NT2/D1 (cell line): Measurements from ENCODE around the gene CAPN9.
"Not testable (repeated sequence)": the region's sequence is repeated elsewhere in the genome, so short reads cannot be mapped to it uniquely, and the experiment has no call there.

Experiments used
- DNase-seq: peaks from one replicate; pipeline ENCODE4 v3.0.0-alpha.2; 2011; ENCODE audit warnings: low read depth, low spot score
- H3K27me3 ChIP-seq: 2 replicates; pipeline ENCODE4 v1.6.0; 2011; ENCODE audit warnings: mild to moderate bottlenecking; ENCODE audit not compliant: insufficient read length, insufficient read depth
- H3K36me3 ChIP-seq: 2 replicates; pipeline ENCODE4 v1.6.1; 2011; ENCODE audit warnings: mild to moderate bottlenecking, low read length, mixed read lengths; ENCODE audit not compliant: insufficient read depth, insufficient read length
- H3K4me1 ChIP-seq: 2 replicates; pipeline ENCODE4 v1.5.1; 2011; ENCODE audit not compliant: insufficient read depth, insufficient read length
- H3K4me3 ChIP-seq: 2 replicates; pipeline ENCODE4 v1.5.1; 2011; ENCODE audit warnings: low read depth; ENCODE audit not compliant: insufficient read length
- H3K9ac ChIP-seq: 2 replicates; pipeline ENCODE4 v1.6.0; 2011; ENCODE audit warnings: low read depth; ENCODE audit not compliant: insufficient read length
- H3K9me3 ChIP-seq: 2 replicates; pipeline ENCODE4 v1.5.1; 2011; ENCODE audit warnings: mild to moderate bottlenecking, low read length; ENCODE audit not compliant: insufficient read depth
- SUZ12 ChIP-seq: IDR thresholded peaks from 2 replicates; pipeline ENCODE4 v1.6.1; 2011; ENCODE audit not compliant: insufficient read length, insufficient read depth; ENCODE audit errors: extremely low read depth
- YY1 ChIP-seq: IDR thresholded peaks from 2 replicates; pipeline ENCODE4 v1.6.1; 2011; ENCODE audit not compliant: insufficient read length, insufficient read depth
- ZNF274 ChIP-seq: IDR thresholded peaks from 2 replicates; pipeline ENCODE4 v1.6.1; 2011; ENCODE audit warnings: mild to moderate bottlenecking, low read depth, low read length

Gene CAPN9

GRCh38 chr1:230759369-230760065 is 12.3 kb downstream of the CAPN9 start:
- Histone ChIP-seq H3K27me3 (no peaks in the 10 kb centered on the region), H3K4me1 (peaks cover 5% of the 10 kb centered on the region), H3K4me3 (no peak overlapping the region), H3K36me3 (no peaks in the 10 kb centered on the region), H3K9ac (no peak overlapping the region), H3K9me3 (peaks cover 10% of the 10 kb centered on the region; the same call in 1 of the 2 replicates)
- TF ChIP-seq YY1 (no peak), ZNF274 (no peak), SUZ12 (no peak)
- DNase-seq, result no peak

- peaks cover 10% of the 10 kb centered on the region; the same call in 1 of the 2 replicates for H3K9me3 ChIP-seq
- DNase-seq, result no peak
- H3K27me3 ChIP-seq, result no peaks in the 10 kb centered on the region
- peaks cover 5% of the 10 kb centered on the region for H3K4me1 ChIP-seq
- no peak overlapping the region for H3K9ac ChIP-seq
- H3K36me3 ChIP-seq, result no peaks in the 10 kb centered on the region
- no peak for TF ChIP-seq YY1
- TF ChIP-seq ZNF274, result no peak
- TF ChIP-seq SUZ12, result no peak
- H3K4me3 ChIP-seq, result no peak overlapping the region
Measured at GRCh38 chr1:230760360-230760827, 13.2 kb downstream of the CAPN9 start.

- peaks cover 14% of the 10 kb centered on the region; the same call in 1 of the 2 replicates for H3K9me3 ChIP-seq
- DNase-seq, result no peak
- H3K9ac ChIP-seq, result no peak overlapping the region
- no peaks in the 10 kb centered on the region for H3K27me3 ChIP-seq
- H3K36me3 ChIP-seq, result no peaks in the 10 kb centered on the region
- H3K4me1 ChIP-seq, result peaks cover 5% of the 10 kb centered on the region
- H3K4me3 ChIP-seq, result no peak overlapping the region
- no peak for TF ChIP-seq YY1
- TF ChIP-seq ZNF274, result no peak
Measured at GRCh38 chr1:230761443-230762167, 14.4 kb downstream of the CAPN9 start.

GRCh38 chr1:230763927-230764591 is 16.9 kb downstream of the CAPN9 start:
- H3K4me1 ChIP-seq, result peaks cover 5% of the 10 kb centered on the region
- H3K27me3 ChIP-seq, result no peaks in the 10 kb centered on the region
- no peak for DNase-seq

GRCh38 chr1:230766318-230766717 is 19.1 kb downstream of the CAPN9 start:
- Histone ChIP-seq H3K4me1 (no peaks in the 10 kb centered on the region), H3K27me3 (no peaks in the 10 kb centered on the region), H3K9me3 (peaks cover 30% of the 10 kb centered on the region; the same call in 1 of the 2 replicates), H3K9ac (no peak overlapping the region), H3K4me3 (no peak overlapping the region), H3K36me3 (no peaks in the 10 kb centered on the region)
- no peak for TF ChIP-seq ZNF274
- no peak for TF ChIP-seq YY1
- TF ChIP-seq SUZ12, result no peak
- DNase-seq, result no peak

More at GRCh38 chr1:230763927-230764591, 16.9 kb downstream of the CAPN9 start:
- Histone ChIP-seq H3K9ac (no peak overlapping the region), H3K36me3 (no peaks in the 10 kb centered on the region), H3K4me3 (no peak overlapping the region), H3K9me3 (peaks cover 21% of the 10 kb centered on the region; the same call in 1 of the 2 replicates)
- TF ChIP-seq SUZ12, result no peak
- TF ChIP-seq YY1, result no peak
- no peak for TF ChIP-seq ZNF274

GRCh38 chr1:230767859-230768612 is 20.8 kb downstream of the CAPN9 start:
- not testable (repeated sequence) for DNase-seq, H3K36me3 ChIP-seq, H3K27me3 ChIP-seq, H3K4me1 ChIP-seq, H3K4me3 ChIP-seq, H3K9ac ChIP-seq
- peaks cover 30% of the 10 kb centered on the region; the same call in 1 of the 2 replicates for H3K9me3 ChIP-seq
